ENCODE data around the gene PCBP3.

Gene PCBP3

DNA sequence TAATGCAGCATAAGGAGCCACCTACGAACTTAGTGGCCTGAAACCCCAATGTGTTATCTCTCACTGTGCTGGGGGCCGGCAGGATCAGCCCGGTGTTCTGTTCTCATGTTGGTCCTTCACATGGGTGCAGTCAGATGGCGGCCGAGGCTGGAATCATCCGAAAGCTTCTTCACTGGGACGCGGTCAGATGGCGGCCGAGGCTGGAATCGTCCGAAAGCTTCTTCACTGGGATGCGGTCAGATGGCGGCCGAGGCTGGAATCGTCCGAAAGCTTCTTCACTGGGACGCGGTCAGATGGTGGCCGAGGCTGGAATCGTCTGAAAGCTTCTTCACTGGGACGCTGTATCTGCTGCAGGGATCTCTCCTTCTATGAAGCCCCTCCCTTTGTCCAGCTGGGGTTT, 12.6 kb upstream of the PCBP3 start:
- Histone ChIP-seq H3K27me3 (ENCODE audit: insufficient read depth, low read length, poor library complexity) (no peaks in the 10 kb centered on the region), H3K79me2 (ENCODE audit: insufficient read depth, low read length) (no peaks in the 10 kb centered on the region), H3K36me3 (ENCODE audit: insufficient read depth, low read length) (no peaks in the 10 kb centered on the region), H3K9me3 (ENCODE audit: insufficient read depth, low read length, severe bottlenecking) (no peaks in the 10 kb centered on the region), H3K4me3 (ENCODE audit: low read depth in 1 of 2, low read length in 2 of 2) (no peak overlapping the region), H3K4me2 (ENCODE audit: insufficient read depth, low read length) (no peak overlapping the region), H3K4me1 (ENCODE audit: insufficient read depth, low read length) (no peaks in the 10 kb centered on the region; the same call in 1 of the 2 replicates), H3K9ac (ENCODE audit: low read depth, low read length) (no peak overlapping the region), H2AFZ (ENCODE audit: low read depth, low read length) (no peak overlapping the region), H3K27ac (ENCODE audit: low read length) (no peak overlapping the region), H4K20me1 (ENCODE audit: insufficient read depth, low read length) (no peaks in the 10 kb centered on the region)
- no peak for DNase-seq
- ATAC-seq (ENCODE audit: insufficient read depth, low read depth), result no peak
- TF ChIP-seq EZH2 (IDR thresholded peaks at IDR 0.05; ENCODE audit: borderline replicate concordance, low read depth, low read length, severe bottlenecking), result no peak
- TF ChIP-seq, protein P1, sequence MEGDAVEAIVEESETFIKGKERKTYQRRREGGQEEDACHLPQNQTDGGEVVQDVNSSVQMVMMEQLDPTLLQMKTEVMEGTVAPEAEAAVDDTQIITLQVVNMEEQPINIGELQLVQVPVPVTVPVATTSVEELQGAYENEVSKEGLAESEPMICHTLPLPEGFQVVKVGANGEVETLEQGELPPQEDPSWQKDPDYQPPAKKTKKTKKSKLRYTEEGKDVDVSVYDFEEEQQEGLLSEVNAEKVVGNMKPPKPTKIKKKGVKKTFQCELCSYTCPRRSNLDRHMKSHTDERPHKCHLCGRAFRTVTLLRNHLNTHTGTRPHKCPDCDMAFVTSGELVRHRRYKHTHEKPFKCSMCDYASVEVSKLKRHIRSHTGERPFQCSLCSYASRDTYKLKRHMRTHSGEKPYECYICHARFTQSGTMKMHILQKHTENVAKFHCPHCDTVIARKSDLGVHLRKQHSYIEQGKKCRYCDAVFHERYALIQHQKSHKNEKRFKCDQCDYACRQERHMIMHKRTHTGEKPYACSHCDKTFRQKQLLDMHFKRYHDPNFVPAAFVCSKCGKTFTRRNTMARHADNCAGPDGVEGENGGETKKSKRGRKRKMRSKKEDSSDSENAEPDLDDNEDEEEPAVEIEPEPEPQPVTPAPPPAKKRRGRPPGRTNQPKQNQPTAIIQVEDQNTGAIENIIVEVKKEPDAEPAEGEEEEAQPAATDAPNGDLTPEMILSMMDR (IDR thresholded peaks at IDR 0.05; ENCODE audit: borderline replicate concordance, extremely low read depth, low read length, poor library complexity, severe bottlenecking), result no peak

DNA sequence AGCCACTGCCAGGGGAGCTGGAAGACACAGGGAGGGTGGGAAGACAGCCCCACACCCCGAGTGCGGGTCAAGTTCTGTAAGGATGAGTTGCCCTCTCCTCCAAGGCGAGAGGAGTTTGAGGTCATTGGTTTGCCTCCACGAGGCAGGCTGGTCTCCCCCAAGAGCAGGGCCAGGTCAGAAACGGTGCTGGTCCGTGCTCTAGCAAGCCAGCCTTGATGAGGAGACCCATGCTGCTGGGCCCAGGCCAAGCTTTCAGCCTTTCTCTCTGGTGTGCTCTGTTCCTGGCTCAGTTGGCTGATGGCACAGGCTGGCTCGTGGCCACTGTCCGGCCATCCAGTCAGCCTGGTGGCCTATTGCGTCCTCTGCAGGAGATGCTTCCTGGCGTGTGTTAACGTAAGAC, 12.0 kb upstream of the PCBP3 start:
- no peak overlapping the region for H3K4me2 ChIP-seq (ENCODE audit: insufficient read depth, low read length)
- no peak overlapping the region for H3K27ac ChIP-seq (ENCODE audit: low read length)
- DNase-seq (no peak), ATAC-seq (ENCODE audit: insufficient read depth, low read depth) (no peak)
- no peaks in the 10 kb centered on the region for H3K36me3 ChIP-seq (ENCODE audit: insufficient read depth, low read length)
- H3K27me3 ChIP-seq (ENCODE audit: insufficient read depth, low read length, poor library complexity), result no peaks in the 10 kb centered on the region
- no peak overlapping the region for H2AFZ ChIP-seq (ENCODE audit: low read depth, low read length)
- TF ChIP-seq EZH2 (IDR thresholded peaks at IDR 0.05; ENCODE audit: borderline replicate concordance, low read depth, low read length, severe bottlenecking), result no peak
- TF ChIP-seq, protein P1 (IDR thresholded peaks at IDR 0.05; ENCODE audit: borderline replicate concordance, extremely low read depth, low read length, poor library complexity, severe bottlenecking), result no peak
- no peak overlapping the region for H3K9ac ChIP-seq (ENCODE audit: low read depth, low read length)
- H3K79me2 ChIP-seq (ENCODE audit: insufficient read depth, low read length), result no peaks in the 10 kb centered on the region
- H3K4me1 ChIP-seq (ENCODE audit: insufficient read depth, low read length), result no peaks in the 10 kb centered on the region; the same call in 1 of the 2 replicates
- no peaks in the 10 kb centered on the region for H4K20me1 ChIP-seq (ENCODE audit: insufficient read depth, low read length)
- H3K4me3 ChIP-seq (ENCODE audit: low read depth in 1 of 2, low read length in 2 of 2), result no peak overlapping the region
- H3K9me3 ChIP-seq (ENCODE audit: insufficient read depth, low read length, severe bottlenecking), result no peaks in the 10 kb centered on the region

DNA sequence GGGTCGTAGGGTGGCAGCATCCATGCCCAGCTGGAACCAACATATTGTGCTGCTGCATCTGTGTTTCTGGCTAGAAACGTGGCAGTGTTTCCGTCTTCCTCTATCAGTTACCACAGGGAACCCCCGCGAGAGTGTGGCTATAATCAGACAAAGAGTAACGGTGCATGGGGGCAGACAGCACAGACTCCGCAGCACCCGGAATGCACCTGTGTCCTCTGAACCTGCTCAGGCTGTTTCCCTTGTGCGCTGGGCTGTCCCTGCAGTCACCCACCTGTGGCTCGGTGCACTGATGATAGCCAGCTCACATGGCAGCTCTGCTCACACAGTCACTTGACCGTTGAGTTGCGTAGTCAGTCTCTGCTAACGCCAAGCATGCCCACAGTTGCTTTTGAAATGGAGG, 11.4 kb upstream of the PCBP3 start:
- no peaks in the 10 kb centered on the region; the same call in 1 of the 2 replicates for H3K4me1 ChIP-seq (ENCODE audit: insufficient read depth, low read length)
- no peak overlapping the region for H2AFZ ChIP-seq (ENCODE audit: low read depth, low read length)
- ATAC-seq (ENCODE audit: insufficient read depth, low read depth) (peak; percentile 39; the same call in 2 of the 3 replicates), DNase-seq (no peak)
- no peak overlapping the region for H3K4me2 ChIP-seq (ENCODE audit: insufficient read depth, low read length)
- no peak overlapping the region for H3K9ac ChIP-seq (ENCODE audit: low read depth, low read length)
- H4K20me1 ChIP-seq (ENCODE audit: insufficient read depth, low read length), result no peaks in the 10 kb centered on the region
- TF ChIP-seq, protein P1 (IDR thresholded peaks at IDR 0.05; ENCODE audit: borderline replicate concordance, extremely low read depth, low read length, poor library complexity, severe bottlenecking), result no peak
- TF ChIP-seq EZH2 (IDR thresholded peaks at IDR 0.05; ENCODE audit: borderline replicate concordance, low read depth, low read length, severe bottlenecking), result no peak
- H3K4me3 ChIP-seq (ENCODE audit: low read depth in 1 of 2, low read length in 2 of 2), result no peak overlapping the region
- H3K27me3 ChIP-seq (ENCODE audit: insufficient read depth, low read length, poor library complexity), result no peaks in the 10 kb centered on the region
- no peak overlapping the region for H3K27ac ChIP-seq (ENCODE audit: low read length)
- H3K36me3 ChIP-seq (ENCODE audit: insufficient read depth, low read length), result no peaks in the 10 kb centered on the region
- no peaks in the 10 kb centered on the region for H3K9me3 ChIP-seq (ENCODE audit: insufficient read depth, low read length, severe bottlenecking)
- H3K79me2 ChIP-seq (ENCODE audit: insufficient read depth, low read length), result no peaks in the 10 kb centered on the region
